Measurements from ENCODE around the gene KL.

GRCh38 chr13:33107361-33107760 lies 91.1 kb downstream of the KL start:
- TF ChIP-seq EZH2 (IDR thresholded peaks at IDR 0.05; ENCODE audit: borderline replicate concordance, low read depth, low read length, severe bottlenecking), result no peak
- TF ChIP-seq, protein P1, sequence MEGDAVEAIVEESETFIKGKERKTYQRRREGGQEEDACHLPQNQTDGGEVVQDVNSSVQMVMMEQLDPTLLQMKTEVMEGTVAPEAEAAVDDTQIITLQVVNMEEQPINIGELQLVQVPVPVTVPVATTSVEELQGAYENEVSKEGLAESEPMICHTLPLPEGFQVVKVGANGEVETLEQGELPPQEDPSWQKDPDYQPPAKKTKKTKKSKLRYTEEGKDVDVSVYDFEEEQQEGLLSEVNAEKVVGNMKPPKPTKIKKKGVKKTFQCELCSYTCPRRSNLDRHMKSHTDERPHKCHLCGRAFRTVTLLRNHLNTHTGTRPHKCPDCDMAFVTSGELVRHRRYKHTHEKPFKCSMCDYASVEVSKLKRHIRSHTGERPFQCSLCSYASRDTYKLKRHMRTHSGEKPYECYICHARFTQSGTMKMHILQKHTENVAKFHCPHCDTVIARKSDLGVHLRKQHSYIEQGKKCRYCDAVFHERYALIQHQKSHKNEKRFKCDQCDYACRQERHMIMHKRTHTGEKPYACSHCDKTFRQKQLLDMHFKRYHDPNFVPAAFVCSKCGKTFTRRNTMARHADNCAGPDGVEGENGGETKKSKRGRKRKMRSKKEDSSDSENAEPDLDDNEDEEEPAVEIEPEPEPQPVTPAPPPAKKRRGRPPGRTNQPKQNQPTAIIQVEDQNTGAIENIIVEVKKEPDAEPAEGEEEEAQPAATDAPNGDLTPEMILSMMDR (IDR thresholded peaks at IDR 0.05; ENCODE audit: borderline replicate concordance, extremely low read depth, low read length, poor library complexity, severe bottlenecking), result no peak
